NB4 (cell line): ENCODE results near the gene BHLHA15.

Experiments
- DNase-seq: peaks from one replicate; pipeline ENCODE4 v3.0.0; 2010; ENCODE audit warnings: low read depth
- H3K4me3 ChIP-seq: one replicate; pipeline ENCODE4 v1.5.1; 2011; ENCODE audit warnings: mild to moderate bottlenecking, low read depth, low read length, moderate library complexity
- CTCF ChIP-seq: IDR thresholded peaks from one replicate; pipeline ENCODE4 v1.5.1; 2012; ENCODE audit warnings: low read depth, low read length
- MAX ChIP-seq: IDR thresholded peaks from 2 replicates; pipeline ENCODE4 v1.6.1; 2011; ENCODE audit warnings: low read depth, low read length
- MYC ChIP-seq: IDR thresholded peaks from 2 replicates; pipeline ENCODE4 v1.6.1; 2011; ENCODE audit warnings: low read depth, low read length
- POLR2A ChIP-seq: IDR thresholded peaks from 2 replicates; pipeline ENCODE4 v1.6.1; 2011; ENCODE audit warnings: mild to moderate bottlenecking; ENCODE audit not compliant: insufficient read length; ENCODE audit errors: extremely low read depth

Gene BHLHA15

GRCh38 chr7:98252425-98253054 lies 41.3 kb downstream of the BHLHA15 start:
- peak overlapping the region; percentile 78 for H3K4me3 ChIP-seq
- DNase-seq: no peak
- TF ChIP-seq MAX (peak; percentile 1; the same call in 1 of the 2 replicates), MYC (no peak), CTCF (no peak), POLR2A (no peak)

GRCh38 chr7:98254516-98254915 lies 43.3 kb downstream of the BHLHA15 start:
- TF ChIP-seq CTCF: no peak
- no peak for TF ChIP-seq MAX
- no peak for TF ChIP-seq MYC
- TF ChIP-seq POLR2A: no peak
- no peak for DNase-seq
- H3K4me3 ChIP-seq: no peak overlapping the region

GRCh38 chr7:98254951-98255610 lies 43.8 kb downstream of the BHLHA15 start:
- no peak overlapping the region for H3K4me3 ChIP-seq
- DNase-seq: peak; percentile 53
- TF ChIP-seq MYC: no peak
- no peak for TF ChIP-seq POLR2A
- TF ChIP-seq CTCF: no peak
- no peak for TF ChIP-seq MAX

GRCh38 chr7:98256431-98256830 lies 45.2 kb downstream of the BHLHA15 start:
- no peak for DNase-seq
- H3K4me3 ChIP-seq: no peak overlapping the region
- TF ChIP-seq POLR2A (no peak), MAX (no peak), CTCF (no peak), MYC (no peak)

- H3K4me3 ChIP-seq: no peak overlapping the region
- no peak for DNase-seq
- TF ChIP-seq CTCF (no peak), POLR2A (no peak), MAX (no peak), MYC (no peak)
These were observed 46.5 kb downstream of the BHLHA15 start for GRCh38 chr7:98257701-98258100.
